PC-3 (cell line): ENCODE results near the gene PRKAR1A. TPM values are rescaled to one million over a fixed set of nuclear protein-coding genes. Genes with fewer than 3 reads are reported as not detected.
A peak's percentile ranks its signal among the peaks of the same experiment; 100 is the strongest.

Source experiments
- ATAC-seq: fragments of 200-7000 bp; cut with Tn5 transposase; 2 replicates; pipeline ENCODE4 v1.9.1; 2020; ENCODE audit warnings: mild to moderate bottlenecking, moderate library complexity
- BruUV-seq: library from RNA; stranded (reverse); fragments of 400-500 nt; replicated peaks from 2 replicates; lab custom pipeline; 2021; lab: Mats Ljungman, UMichigan
- CTCF ChIA-PET: fragments of 300-600 bp; sonication (Branson Sonifier 250); formaldehyde crosslinking; loops from one replicate; lab custom pipeline; 2022; ENCODE audit warnings: antibody characterized with exemption; lab: Charles Lee
- POLR2A ChIA-PET: fragments of 300-600 bp; sonication (Branson Sonifier 250); formaldehyde crosslinking; loops from one replicate; lab custom pipeline; 2022; ENCODE audit warnings: antibody characterized with exemption; ENCODE audit not compliant: unreplicated experiment; lab: Charles Lee
- DNase-seq: peaks from one replicate; pipeline ENCODE4 v3.0.0-alpha.2; 2015
- H2AFZ ChIP-seq: fragments of 300-600 bp; sonication (generic); 2 replicates; pipeline ENCODE4 v1.6.0; 2016; ENCODE audit warnings: antibody characterized with exemption, low read length
- H3F3A ChIP-seq: fragments of 300-600 bp; sonication (generic); one replicate; pipeline ENCODE4 v1.6.0; 2017; ENCODE audit warnings: antibody characterized with exemption, low read length, control low read depth, mild to moderate bottlenecking; ENCODE audit not compliant: unreplicated experiment
- H3K27ac ChIP-seq: fragments of 300-600 bp; sonication (generic); 2 replicates; pipeline ENCODE4 v1.5.1; 2016; ENCODE audit warnings: mild to moderate bottlenecking, low read length
- H3K27me3 ChIP-seq: fragments of 300-600 bp; sonication (generic); 2 replicates; pipeline ENCODE4 v1.6.1; 2016; ENCODE audit warnings: low read length, mixed read lengths
- H3K36me3 ChIP-seq: fragments of 300-600 bp; sonication (generic); 2 replicates; pipeline ENCODE4 v1.6.1; 2016; ENCODE audit warnings: low read depth, mixed run types, low read length, mixed read lengths
- H3K4me1 ChIP-seq: fragments of 300-600 bp; sonication (generic); 2 replicates; pipeline ENCODE4 v1.5.1; 2016; ENCODE audit warnings: low read length; ENCODE audit not compliant: insufficient read depth
- H3K4me2 ChIP-seq: fragments of 300-600 bp; sonication (generic); 2 replicates; pipeline ENCODE4 v1.6.0; 2016; ENCODE audit warnings: low read length
- H3K4me3 ChIP-seq: fragments of 300-600 bp; sonication (generic); 2 replicates; pipeline ENCODE4 v1.5.1; 2016; ENCODE audit warnings: mild to moderate bottlenecking, low read length, mixed read lengths
- H3K79me2 ChIP-seq: fragments of 300-600 bp; sonication (generic); 2 replicates; pipeline ENCODE4 v1.6.1; 2017; ENCODE audit warnings: low read length, mixed read lengths
- H3K9ac ChIP-seq: fragments of 300-600 bp; sonication (generic); 2 replicates; pipeline ENCODE4 v1.6.0; 2016; ENCODE audit warnings: mild to moderate bottlenecking, low read length
- H3K9me2 ChIP-seq: fragments of 300-600 bp; sonication (generic); replicated peaks from 2 replicates; pipeline ENCODE4 v1.6.1; 2016; ENCODE audit warnings: mixed run types, low read length, mixed read lengths
- H3K9me3 ChIP-seq: fragments of 300-600 bp; sonication (generic); 2 replicates; pipeline ENCODE4 v1.6.1; 2016; ENCODE audit warnings: low read length, mixed read lengths
- H4K20me1 ChIP-seq: fragments of 300-600 bp; sonication (generic); 2 replicates; pipeline ENCODE4 v1.6.1; 2016; ENCODE audit warnings: low read length, mixed read lengths
- EZH2 ChIP-seq: fragments of 300-600 bp; sonication (generic); IDR thresholded peaks from one replicate; pipeline ENCODE4 v1.6.1; 2017; ENCODE audit warnings: antibody characterized with exemption, mild to moderate bottlenecking, low read length; ENCODE audit not compliant: unreplicated experiment
- EZH2phosphoT487 ChIP-seq: fragments of 300-600 bp; sonication (generic); IDR thresholded peaks from 2 replicates; pipeline ENCODE4 v1.6.1; 2018; ENCODE audit warnings: mild to moderate bottlenecking, antibody characterized with exemption, low read length, borderline replicate concordance
- intact Hi-C: fragments of 100-400 bp; cut with micrococcal nuclease; formaldehyde crosslinking; loops from 2 replicates; pipeline ENCODE4 v1.9.0; 2023
- total RNA-seq: library from RNA; depleted of rRNA; stranded (reverse); fragments of >200 nt; gene quantifications from 2 replicates; pipeline ENCODE4 v1.2.3, GENCODE V29; 2014
- TF ChIP-seq, protein P1 (sequence below): fragments of 300-600 bp; sonication (generic); conservative IDR thresholded peaks from 2 replicates; pipeline ENCODE4 v1.5.1; 2017; ENCODE audit warnings: antibody characterized with exemption, low read depth, mild to moderate bottlenecking, low read length

Gene PRKAR1A
- total RNA-seq, 1 experiment from 2014 or later = 214 TPM

DNA sequence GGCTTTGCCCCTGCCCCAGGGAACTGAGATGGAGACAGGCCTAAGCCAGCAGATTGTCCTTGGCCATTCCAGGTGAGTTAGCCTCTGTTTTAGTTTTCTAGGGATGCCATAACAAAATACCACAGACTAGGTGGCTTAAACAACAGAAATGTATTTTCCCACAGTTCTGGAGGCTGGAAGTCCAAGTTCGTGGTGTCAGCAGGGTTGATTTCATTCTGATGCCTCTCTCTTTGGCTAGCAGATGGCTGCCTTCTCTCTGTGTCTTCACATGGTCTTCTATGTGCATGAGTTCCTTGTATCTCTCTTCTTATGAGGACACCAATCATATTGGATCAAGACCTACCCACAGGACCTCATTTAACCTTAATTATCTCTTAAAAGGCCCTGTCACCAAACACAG is 76.1 kb downstream of the PRKAR1A start:
- intact Hi-C loops = no loop called here
- TF ChIP-seq, protein P1, sequence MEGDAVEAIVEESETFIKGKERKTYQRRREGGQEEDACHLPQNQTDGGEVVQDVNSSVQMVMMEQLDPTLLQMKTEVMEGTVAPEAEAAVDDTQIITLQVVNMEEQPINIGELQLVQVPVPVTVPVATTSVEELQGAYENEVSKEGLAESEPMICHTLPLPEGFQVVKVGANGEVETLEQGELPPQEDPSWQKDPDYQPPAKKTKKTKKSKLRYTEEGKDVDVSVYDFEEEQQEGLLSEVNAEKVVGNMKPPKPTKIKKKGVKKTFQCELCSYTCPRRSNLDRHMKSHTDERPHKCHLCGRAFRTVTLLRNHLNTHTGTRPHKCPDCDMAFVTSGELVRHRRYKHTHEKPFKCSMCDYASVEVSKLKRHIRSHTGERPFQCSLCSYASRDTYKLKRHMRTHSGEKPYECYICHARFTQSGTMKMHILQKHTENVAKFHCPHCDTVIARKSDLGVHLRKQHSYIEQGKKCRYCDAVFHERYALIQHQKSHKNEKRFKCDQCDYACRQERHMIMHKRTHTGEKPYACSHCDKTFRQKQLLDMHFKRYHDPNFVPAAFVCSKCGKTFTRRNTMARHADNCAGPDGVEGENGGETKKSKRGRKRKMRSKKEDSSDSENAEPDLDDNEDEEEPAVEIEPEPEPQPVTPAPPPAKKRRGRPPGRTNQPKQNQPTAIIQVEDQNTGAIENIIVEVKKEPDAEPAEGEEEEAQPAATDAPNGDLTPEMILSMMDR = no peak
- no peak for TF ChIP-seq EZH2
- TF ChIP-seq EZH2phosphoT487 = no peak
- no peaks in the 10 kb centered on the region for H3K27me3 ChIP-seq
- no peak overlapping the region for H2AFZ ChIP-seq
- H4K20me1 ChIP-seq = no peaks in the 10 kb centered on the region
- H3K4me2 ChIP-seq = no peak overlapping the region
- ChIA-PET POLR2A (no interaction called here), CTCF (no interaction called here)
- no peaks in the 10 kb centered on the region for H3K9me2 ChIP-seq
- no peaks in the 10 kb centered on the region for H3F3A ChIP-seq
- H3K36me3 ChIP-seq = no peaks in the 10 kb centered on the region
- no peak overlapping the region for H3K9ac ChIP-seq
- ATAC-seq (no peak), DNase-seq (no peak)
- no peaks in the 10 kb centered on the region for H3K4me1 ChIP-seq
- H3K27ac ChIP-seq = no peak overlapping the region
- no peaks in the 10 kb centered on the region for H3K9me3 ChIP-seq
- no peaks in the 10 kb centered on the region for H3K79me2 ChIP-seq
- BruUV-seq = no TSS peak
- no peak overlapping the region for H3K4me3 ChIP-seq

DNA sequence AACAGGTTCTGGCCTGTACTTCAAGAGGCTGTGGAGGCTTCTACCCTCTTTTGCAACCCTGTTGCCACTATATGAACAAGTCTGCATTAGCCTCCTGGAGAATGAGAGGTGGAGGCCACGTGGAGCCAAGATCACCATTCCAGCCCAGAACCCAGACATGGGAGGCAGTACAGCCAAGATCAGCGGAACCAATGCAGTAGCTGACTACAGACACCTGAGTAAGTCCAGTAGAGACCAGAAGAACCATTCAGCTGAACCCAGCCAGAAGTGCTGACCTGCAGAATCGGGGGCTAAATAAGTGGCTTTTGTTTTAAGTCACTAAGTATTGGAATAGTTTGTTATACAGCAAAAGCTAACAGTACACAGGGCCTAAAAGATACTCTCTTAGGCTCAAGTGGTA is 76.9 kb downstream of the PRKAR1A start:
- POLR2A ChIA-PET = no interaction called here
- no peak overlapping the region for H3K4me2 ChIP-seq

DNA sequence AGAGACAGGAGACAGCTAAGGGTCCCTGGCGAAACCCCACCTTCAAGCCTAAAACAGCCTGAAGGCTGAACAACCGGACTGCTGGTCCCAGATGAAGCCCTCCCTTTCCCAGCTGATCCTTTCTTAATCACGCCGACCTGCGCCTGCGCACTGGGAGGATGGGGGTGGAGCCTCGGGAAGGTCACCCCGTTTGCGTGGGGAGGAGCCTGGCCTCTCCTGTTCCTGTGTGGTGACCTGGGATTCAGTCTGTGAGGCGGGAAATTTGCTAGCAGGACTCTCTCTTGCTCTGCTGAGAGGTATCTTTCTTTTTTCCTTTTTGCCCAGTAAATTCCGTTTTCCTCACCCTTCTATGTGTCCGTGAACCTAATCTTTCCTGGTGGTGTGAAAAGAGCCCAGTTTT is 79.4 kb downstream of the PRKAR1A start:
- H2AFZ ChIP-seq = peak overlapping the region; percentile 53
- no peak overlapping the region for H3K9ac ChIP-seq
- no peaks in the 10 kb centered on the region for H4K20me1 ChIP-seq
- no peaks in the 10 kb centered on the region for H3K36me3 ChIP-seq
- H3K4me2 ChIP-seq = peak overlapping the region; percentile 27; the same call in 1 of the 2 replicates
- no peaks in the 10 kb centered on the region for H3K9me3 ChIP-seq
- intact Hi-C loops = no loop called here
- CTCF ChIA-PET = no interaction called here
- no peak overlapping the region for H3K27ac ChIP-seq
- no TSS peak for BruUV-seq
- H3F3A ChIP-seq = no peaks in the 10 kb centered on the region
- ATAC-seq (peak; percentile 40), DNase-seq (peak; percentile 50)
- H3K27me3 ChIP-seq = no peaks in the 10 kb centered on the region
- H3K4me1 ChIP-seq = no peaks in the 10 kb centered on the region
- H3K9me2 ChIP-seq = no peaks in the 10 kb centered on the region
- TF ChIP-seq EZH2 = no peak
- no peak for TF ChIP-seq EZH2phosphoT487
- TF ChIP-seq, protein P1 = no peak
- H3K79me2 ChIP-seq = no peaks in the 10 kb centered on the region
- peak overlapping the region; percentile 31; the same call in 1 of the 2 replicates for H3K4me3 ChIP-seq
- POLR2A ChIA-PET = no interaction called here

More for the DNA sequence above, 76.9 kb downstream of the PRKAR1A start:
- Histone ChIP-seq H3K4me3 (no peak overlapping the region), H3K9me3 (no peaks in the 10 kb centered on the region), H3K36me3 (no peaks in the 10 kb centered on the region), H2AFZ (no peak overlapping the region), H3F3A (no peaks in the 10 kb centered on the region), H3K9ac (no peak overlapping the region), H3K27me3 (no peaks in the 10 kb centered on the region), H3K79me2 (no peaks in the 10 kb centered on the region), H3K9me2 (no peaks in the 10 kb centered on the region), H4K20me1 (no peaks in the 10 kb centered on the region), H3K4me1 (no peaks in the 10 kb centered on the region), H3K27ac (no peak overlapping the region)
- DNase-seq (no peak), ATAC-seq (no peak)
- no TSS peak for BruUV-seq
- intact Hi-C loops = no loop called here
- TF ChIP-seq, protein P1 = no peak
- TF ChIP-seq EZH2 (no peak), EZH2phosphoT487 (no peak)
- CTCF ChIA-PET = no interaction called here
